ENCODE results near the gene ZNF740.

Gene ZNF740

GRCh38 chr12:53214687-53215455 is 34.3 kb downstream of the ZNF740 start:
- Histone ChIP-seq H3K4me3 (ENCODE audit: low read depth, low read length) (no peak overlapping the region), H3K4ac (ENCODE audit: low read depth, low read length) (no peak overlapping the region), H2BK120ac (ENCODE audit: insufficient read depth, low read length, poor library complexity) (no peak overlapping the region), H3K9ac (ENCODE audit: low read length) (no peak overlapping the region), H3K79me2 (ENCODE audit: control insufficient read depth, insufficient read depth, low read length, poor library complexity) (no peaks in the 10 kb centered on the region), H2BK12ac (ENCODE audit: low read length) (no peak overlapping the region), H2BK5ac (ENCODE audit: low read depth, low read length, poor library complexity) (no peak overlapping the region), H4K8ac (ENCODE audit: low read depth, low read length) (no peak overlapping the region), H2AFZ (ENCODE audit: insufficient read depth, low read length, poor library complexity) (no peak overlapping the region), H3K18ac (ENCODE audit: low read length) (no peak overlapping the region), H3K36me3 (ENCODE audit: control insufficient read depth in 1 of 2, insufficient read depth in 2 of 2, low read length in 2 of 2) (peaks cover 30 to 40% of the 10 kb centered on the region in 2 experiments), H2AK5ac (ENCODE audit: low read length) (no peak overlapping the region), H4K12ac (ENCODE audit: low read depth, low read length) (no peak overlapping the region), H4K91ac (ENCODE audit: low read depth, low read length) (no peak overlapping the region), H3K79me1 (ENCODE audit: low read length) (peaks cover 4% of the 10 kb centered on the region), H3K9me3 (ENCODE audit: insufficient read depth, low read depth, low read length) (peaks cover 2% of the 10 kb centered on the region), H3K23ac (ENCODE audit: low read length) (no peak overlapping the region), H3K4me1 (ENCODE audit: control insufficient read depth in 1 of 2, insufficient read depth in 2 of 2, low read length in 2 of 2) (peaks cover 8 to 21% of the 10 kb centered on the region in 2 experiments), H3K27me3 (ENCODE audit: insufficient read depth, low read length) (peaks cover 2% of the 10 kb centered on the region), H3K4me2 (ENCODE audit: low read length) (no peak overlapping the region), H3K27ac (ENCODE audit: low read depth, low read length) (no peak overlapping the region), H3K14ac (ENCODE audit: low read length) (no peak overlapping the region)
- DNase-seq = no peak
- WGBS (ENCODE audit: extremely low coverage, insufficient coverage, insufficient read length) = no CpG with 5 or more reads among the region's 12 CpGs

GRCh38 chr12:53215497-53215896 is 35.0 kb downstream of the ZNF740 start:
- Histone ChIP-seq H3K4me1 (ENCODE audit: control insufficient read depth in 1 of 2, insufficient read depth in 2 of 2, low read length in 2 of 2) (peaks cover 8 to 21% of the 10 kb centered on the region in 2 experiments), H4K91ac (ENCODE audit: low read depth, low read length) (no peak overlapping the region), H3K27me3 (ENCODE audit: insufficient read depth, low read length) (peaks cover 2% of the 10 kb centered on the region), H2BK12ac (ENCODE audit: low read length) (no peak overlapping the region), H2AFZ (ENCODE audit: insufficient read depth, low read length, poor library complexity) (no peak overlapping the region), H3K9ac (ENCODE audit: low read length) (no peak overlapping the region), H3K9me3 (ENCODE audit: insufficient read depth, low read depth, low read length) (peaks cover 2% of the 10 kb centered on the region), H3K4ac (ENCODE audit: low read depth, low read length) (no peak overlapping the region), H3K27ac (ENCODE audit: low read depth, low read length) (no peak overlapping the region), H2BK5ac (ENCODE audit: low read depth, low read length, poor library complexity) (no peak overlapping the region), H4K8ac (ENCODE audit: low read depth, low read length) (no peak overlapping the region), H3K23ac (ENCODE audit: low read length) (no peak overlapping the region), H3K18ac (ENCODE audit: low read length) (no peak overlapping the region), H4K12ac (ENCODE audit: low read depth, low read length) (no peak overlapping the region), H3K14ac (ENCODE audit: low read length) (no peak overlapping the region), H2BK120ac (ENCODE audit: insufficient read depth, low read length, poor library complexity) (no peak overlapping the region), H3K79me1 (ENCODE audit: low read length) (peaks cover 5% of the 10 kb centered on the region), H3K4me3 (ENCODE audit: low read depth, low read length) (no peak overlapping the region), H3K4me2 (ENCODE audit: low read length) (no peak overlapping the region), H2AK5ac (ENCODE audit: low read length) (no peak overlapping the region), H3K36me3 (ENCODE audit: control insufficient read depth in 1 of 2, insufficient read depth in 2 of 2, low read length in 2 of 2) (peaks cover 30 to 36% of the 10 kb centered on the region in 2 experiments), H3K79me2 (ENCODE audit: control insufficient read depth, insufficient read depth, low read length, poor library complexity) (no peaks in the 10 kb centered on the region)
- WGBS (ENCODE audit: extremely low coverage, insufficient coverage, insufficient read length) = no CpG with 5 or more reads among the region's 8 CpGs
- DNase-seq = no peak

GRCh38 chr12:53217051-53217930 is 36.8 kb downstream of the ZNF740 start:
- no peak overlapping the region for H2BK5ac ChIP-seq (ENCODE audit: low read depth, low read length, poor library complexity)
- no peak overlapping the region for H3K4me2 ChIP-seq (ENCODE audit: low read length)
- no peak overlapping the region for H3K27ac ChIP-seq (ENCODE audit: low read depth, low read length)
- H2AFZ ChIP-seq (ENCODE audit: insufficient read depth, low read length, poor library complexity) = no peak overlapping the region
- no peak overlapping the region for H3K4me3 ChIP-seq (ENCODE audit: low read depth, low read length)
- H3K23ac ChIP-seq (ENCODE audit: low read length) = no peak overlapping the region
- no peak overlapping the region for H4K8ac ChIP-seq (ENCODE audit: low read depth, low read length)
- H4K12ac ChIP-seq (ENCODE audit: low read depth, low read length) = no peak overlapping the region
- H3K36me3 ChIP-seq (ENCODE audit: control insufficient read depth in 1 of 2, insufficient read depth in 2 of 2, low read length in 2 of 2) = peaks cover 18 to 22% of the 10 kb centered on the region in 2 experiments
- peaks cover 10% of the 10 kb centered on the region for H3K79me1 ChIP-seq (ENCODE audit: low read length)
- DNase-seq = peak in 1 of 2 donors; percentile 18
- peak overlapping the region; percentile 11 for H2BK12ac ChIP-seq (ENCODE audit: low read length)
- no peak overlapping the region for H3K9ac ChIP-seq (ENCODE audit: low read length)
- H3K27me3 ChIP-seq (ENCODE audit: insufficient read depth, low read length) = peaks cover 2% of the 10 kb centered on the region
- no CpG with 5 or more reads among the region's 19 CpGs for WGBS (ENCODE audit: extremely low coverage, insufficient coverage, insufficient read length)
- no peak overlapping the region for H3K4ac ChIP-seq (ENCODE audit: low read depth, low read length)
- H3K79me2 ChIP-seq (ENCODE audit: control insufficient read depth, insufficient read depth, low read length, poor library complexity) = peaks cover 4% of the 10 kb centered on the region
- H2BK120ac ChIP-seq (ENCODE audit: insufficient read depth, low read length, poor library complexity) = no peak overlapping the region
- H3K4me1 ChIP-seq (ENCODE audit: control insufficient read depth in 1 of 2, insufficient read depth in 2 of 2, low read length in 2 of 2) = peaks cover 8 to 22% of the 10 kb centered on the region in 2 experiments
- H4K91ac ChIP-seq (ENCODE audit: low read depth, low read length) = no peak overlapping the region
- peaks cover 2% of the 10 kb centered on the region for H3K9me3 ChIP-seq (ENCODE audit: insufficient read depth, low read depth, low read length)
- H3K18ac ChIP-seq (ENCODE audit: low read length) = no peak overlapping the region
- peak overlapping the region; percentile 44 for H2AK5ac ChIP-seq (ENCODE audit: low read length)
- H3K14ac ChIP-seq (ENCODE audit: low read length) = peak overlapping the region; percentile 19

GRCh38 chr12:53217931-53218307 is 37.4 kb downstream of the ZNF740 start:
- H3K9me3 ChIP-seq (ENCODE audit: insufficient read depth, low read depth, low read length) = peaks cover 2% of the 10 kb centered on the region
- H4K91ac ChIP-seq (ENCODE audit: low read depth, low read length) = no peak overlapping the region
- H4K8ac ChIP-seq (ENCODE audit: low read depth, low read length) = no peak overlapping the region
- peaks cover 17 to 19% of the 10 kb centered on the region in 2 experiments for H3K36me3 ChIP-seq (ENCODE audit: control insufficient read depth in 1 of 2, insufficient read depth in 2 of 2, low read length in 2 of 2)
- no CpG with 5 or more reads among the region's 3 CpGs for WGBS (ENCODE audit: extremely low coverage, insufficient coverage, insufficient read length)
- no peak overlapping the region for H3K4me3 ChIP-seq (ENCODE audit: low read depth, low read length)
- H3K79me2 ChIP-seq (ENCODE audit: control insufficient read depth, insufficient read depth, low read length, poor library complexity) = peaks cover 4% of the 10 kb centered on the region
- H2BK12ac ChIP-seq (ENCODE audit: low read length) = no peak overlapping the region
- no peak overlapping the region for H2AK5ac ChIP-seq (ENCODE audit: low read length)
- H3K4ac ChIP-seq (ENCODE audit: low read depth, low read length) = no peak overlapping the region
- H4K12ac ChIP-seq (ENCODE audit: low read depth, low read length) = no peak overlapping the region
- H3K18ac ChIP-seq (ENCODE audit: low read length) = no peak overlapping the region
- H3K79me1 ChIP-seq (ENCODE audit: low read length) = peaks cover 15% of the 10 kb centered on the region
- no peak for DNase-seq
- no peak overlapping the region for H2BK5ac ChIP-seq (ENCODE audit: low read depth, low read length, poor library complexity)
- no peak overlapping the region for H3K14ac ChIP-seq (ENCODE audit: low read length)
- H3K27me3 ChIP-seq (ENCODE audit: insufficient read depth, low read length) = peaks cover 2% of the 10 kb centered on the region
- H3K4me2 ChIP-seq (ENCODE audit: low read length) = no peak overlapping the region
- H3K27ac ChIP-seq (ENCODE audit: low read depth, low read length) = no peak overlapping the region
- no peak overlapping the region for H3K23ac ChIP-seq (ENCODE audit: low read length)
- no peak overlapping the region for H2BK120ac ChIP-seq (ENCODE audit: insufficient read depth, low read length, poor library complexity)
- H3K4me1 ChIP-seq (ENCODE audit: control insufficient read depth in 1 of 2, insufficient read depth in 2 of 2, low read length in 2 of 2) = peaks cover 15 to 28% of the 10 kb centered on the region in 2 experiments
- no peak overlapping the region for H2AFZ ChIP-seq (ENCODE audit: insufficient read depth, low read length, poor library complexity)
- no peak overlapping the region for H3K9ac ChIP-seq (ENCODE audit: low read length)
